Measurements from ENCODE around the gene FOXO1.

Gene FOXO1

GRCh38 chr13:40635315-40635995 lies 31.0 kb downstream of the FOXO1 start:
- no peak for DNase-seq

- DNase-seq: no peak
Measured at GRCh38 chr13:40632915-40633314, 33.5 kb downstream of the FOXO1 start.

- no peak for DNase-seq
Measured at GRCh38 chr13:40631605-40632004, 34.8 kb downstream of the FOXO1 start.

- DNase-seq: no peak
Measured at GRCh38 chr13:40629678-40630384, 36.6 kb downstream of the FOXO1 start.

GRCh38 chr13:40626977-40627376 lies 39.5 kb downstream of the FOXO1 start:
- DNase-seq: no peak

GRCh38 chr13:40626561-40626960 lies 39.9 kb downstream of the FOXO1 start:
- no peak for DNase-seq

GRCh38 chr13:40624986-40625385 lies 41.5 kb downstream of the FOXO1 start:
- no peak for DNase-seq

GRCh38 chr13:40624383-40624782 lies 42.1 kb downstream of the FOXO1 start:
- DNase-seq: no peak

- no peak for DNase-seq
Measured at GRCh38 chr13:40622761-40623160, 43.7 kb downstream of the FOXO1 start.

- DNase-seq: no peak
Measured at GRCh38 chr13:40622246-40622645, 44.2 kb downstream of the FOXO1 start.

GRCh38 chr13:40619479-40619814 lies 47.0 kb downstream of the FOXO1 start:
- no peak for DNase-seq

GRCh38 chr13:40618581-40619478 lies 47.6 kb downstream of the FOXO1 start:
- no peak for DNase-seq

GRCh38 chr13:40617801-40618356 lies 48.6 kb downstream of the FOXO1 start:
- no peak for DNase-seq

- no peak for DNase-seq
Measured at GRCh38 chr13:40615619-40616018, 50.8 kb downstream of the FOXO1 start.

- no peak for DNase-seq
Measured at GRCh38 chr13:40613914-40614313, 52.5 kb downstream of the FOXO1 start.

GRCh38 chr13:40613192-40613818 lies 53.1 kb downstream of the FOXO1 start:
- DNase-seq: no peak

- DNase-seq: no peak
Measured at GRCh38 chr13:40612041-40612440, 54.4 kb downstream of the FOXO1 start.

- no peak for DNase-seq
Measured at GRCh38 chr13:40611635-40612034, 54.8 kb downstream of the FOXO1 start.

GRCh38 chr13:40611004-40611403 lies 55.4 kb downstream of the FOXO1 start:
- no peak for DNase-seq

- no peak for DNase-seq
Measured at GRCh38 chr13:40609972-40610726, 56.3 kb downstream of the FOXO1 start.

GRCh38 chr13:40608308-40608707 lies 58.1 kb downstream of the FOXO1 start:
- DNase-seq: no peak

- DNase-seq: no peak
Measured at GRCh38 chr13:40605573-40605972, 60.9 kb downstream of the FOXO1 start.

Measured in GOT3 (cell line).